Stomach (tissue), 9 donors: ENCODE measurements around the gene NXPH3. TPM values are rescaled to one million over a fixed set of nuclear protein-coding genes. Genes with fewer than 3 reads are reported as not detected.
A peak's percentile ranks its signal among the peaks of the same experiment; 100 is the strongest.

ENCODE experiments used
- DNase-seq, 2 donors: peaks; one replicate each; pipeline versions ENCODE4 v3.0.0 to v3.0.0-alpha.2; 2013 to 2019
- H3K27ac ChIP-seq, 5 donors: fragments of 200-600 bp in 4 of 5; sonication (generic) in 4 of 5; one replicate each; pipeline ENCODE4 v1.5.1; 2013 to 2019; ENCODE audit warnings: mild to moderate bottlenecking in 1 of 5, moderate library complexity in 1 of 5
- H3K27me3 ChIP-seq, 3 donors: fragments of 200-600 bp; sonication (generic); one replicate each; pipeline ENCODE4 v1.5.1; 2017 to 2019; ENCODE audit warnings: mixed run types in 1 of 3
- H3K36me3 ChIP-seq, 4 donors: fragments of 200-600 bp; sonication (generic); 1 replicate in 3 of 4; 2 replicates in 1 of 4; pipeline ENCODE4 v1.5.1; 2016 to 2019
- H3K4me1 ChIP-seq, 4 donors: fragments of 200-600 bp; sonication (generic); one replicate each; pipeline ENCODE4 v1.5.1; 2016 to 2019
- H3K4me3 ChIP-seq, 4 donors: fragments of 200-600 bp; sonication (generic) in 3 of 4; one replicate each; pipeline ENCODE4 v1.5.1; 2016 to 2019; ENCODE audit warnings: mild to moderate bottlenecking in 1 of 4
- H3K9me3 ChIP-seq, 4 donors: fragments of 200-600 bp; sonication (generic); one replicate each; pipeline ENCODE4 v1.5.1; 2016 to 2019
- CTCF ChIP-seq, 7 experiments: fragments of 450-650 bp in 4 of 7; fragments of 200-600 bp in 3 of 7; sonication (generic) in 3 of 7; IDR thresholded peaks; one replicate each; pipeline ENCODE4 v1.5.1; 2016 to 2019; ENCODE audit warnings: antibody characterized with exemption in 7 of 7, control low read depth in 2 of 7, mild to moderate bottlenecking in 1 of 7
- EP300 ChIP-seq: sonication (generic); formaldehyde crosslinking; IDR thresholded peaks from one replicate; pipeline ENCODE4 v1.6.1; 2017; ENCODE audit warnings: antibody characterized with exemption
- POLR2A ChIP-seq, 4 donors: fragments of 450-650 bp; IDR thresholded peaks; one replicate each; pipeline ENCODE4 v1.6.1; 2016; ENCODE audit warnings: antibody characterized with exemption in 4 of 4, control low read depth in 2 of 4, mild to moderate bottlenecking in 1 of 4, moderate library complexity in 1 of 4
- POLR2AphosphoS5 ChIP-seq, 3 donors: sonication (generic); formaldehyde crosslinking; IDR thresholded peaks; one replicate each; pipeline ENCODE4 v1.6.1; 2016; ENCODE audit warnings: antibody characterized with exemption in 3 of 3
- WGBS, 5 donors: extraction: QIAGEN DNeasy Blood & Tissue Kit in 3 of 5; methylation state at CpG; one replicate each; pipeline versions ENCODE4 v1.1.5 to v1.1.7; 2013 to 2018; 5-methylcytosine and 5-hydroxymethylcytosine counted together
- intact Hi-C: fragments of 100-400 bp; cut with DNase I; formaldehyde crosslinking; loops from one replicate; pipeline ENCODE4 v1.15.1; 2023; ENCODE audit warnings: low total_unique reads
- polyA plus RNA-seq, 3 donors: library from polyadenylated mRNA; stranded (reverse); fragments of 200-250 nt; gene quantifications; one replicate each; pipeline ENCODE4 v1.2.3, GENCODE V29; 2013
- total RNA-seq, 5 donors: library from RNA; depleted of rRNA; stranded (reverse); fragments of >200 nt; gene quantifications; one replicate each; pipeline versions ENCODE4 v1.1.0 to v1.2.3, GENCODE V29; 2014 to 2016
- donor health status: healthy with polysubstance abuse.
- donor health status: Bipolar disorder and iron deficiency.
- donor health status: healthy.

NXPH3 gene
- total and polyA plus RNA-seq, 8 donors: 0.50 to 10.7 (median 1.1) TPM; not detected in 2

GRCh38 chr17:49530118-49530517 is 45.6 kb upstream of the NXPH3 start:
- DNase-seq: no peak
- Histone ChIP-seq H3K4me3 (no peak overlapping the region), H3K27ac (no peak overlapping the region), H3K9me3 (no peaks in the 10 kb centered on the region), H3K4me1 (no peaks in the 10 kb centered on the region), H3K36me3 (no peaks in the 10 kb centered on the region), H3K27me3 (peaks cover 0 to 60% (median 0%) of the 10 kb centered on the region in 3 donors)
- WGBS, 5 donors: 81 to 98% (median 97%) methylated on average over 1 of the region's 1 CpG
- TF ChIP-seq POLR2A (IDR thresholded peaks at IDR 0.05) (no peak), CTCF (IDR thresholded peaks at IDR 0.05) (no peak), POLR2AphosphoS5 (IDR thresholded peaks at IDR 0.05) (no peak), EP300 (no peak)
- intact Hi-C loops: no loop called here

GRCh38 chr17:49543860-49544259 is 31.8 kb upstream of the NXPH3 start:
- Histone ChIP-seq H3K27ac (no peak overlapping the region), H3K4me3 (no peak overlapping the region), H3K27me3 (peaks cover 0 to 34% (median 0%) of the 10 kb centered on the region in 3 donors), H3K9me3 (peaks cover 0 to 8% (median 3%) of the 10 kb centered on the region in 4 donors), H3K36me3 (no peaks in the 10 kb centered on the region), H3K4me1 (peaks cover 0 to 5% (median 0%) of the 10 kb centered on the region in 4 donors)
- TF ChIP-seq EP300: no peak
- peak in 1 of 2 donors; percentile 21 for DNase-seq
- 59 to 82% (median 80%) methylated on average over 3 of the region's 3 CpGs for WGBS, 5 donors
- intact Hi-C loops: no loop called here

- peaks cover 0 to 5% (median 0%) of the 10 kb centered on the region in 4 donors for H3K4me1 ChIP-seq
- H3K9me3 ChIP-seq: peaks cover 0 to 8% (median 3%) of the 10 kb centered on the region in 4 donors
- intact Hi-C loops: no loop called here
- no peak overlapping the region for H3K27ac ChIP-seq
- H3K27me3 ChIP-seq: peaks cover 0 to 34% (median 0%) of the 10 kb centered on the region in 3 donors
- 68 to 82% (median 75%) methylated on average over 6 to 8 of the region's 8 CpGs for WGBS, 5 donors
- TF ChIP-seq POLR2A (IDR thresholded peaks at IDR 0.05) (no peak), EP300 (no peak), POLR2AphosphoS5 (IDR thresholded peaks at IDR 0.05) (no peak), CTCF (IDR thresholded peaks at IDR 0.05) (no peak)
- no peak overlapping the region for H3K4me3 ChIP-seq
- no peaks in the 10 kb centered on the region for H3K36me3 ChIP-seq
- no peak for DNase-seq
Observed at GRCh38 chr17:49545007-49545660, 30.5 kb upstream of the NXPH3 start.

- intact Hi-C loops: no loop called here
- H3K27ac ChIP-seq: no peak overlapping the region
- peaks cover 0 to 5% (median 0%) of the 10 kb centered on the region in 4 donors for H3K4me1 ChIP-seq
- H3K36me3 ChIP-seq: no peaks in the 10 kb centered on the region
- WGBS, 5 donors: 76 to 82% (median 79%) methylated on average over 15 of the region's 15 CpGs
- TF ChIP-seq POLR2AphosphoS5 (IDR thresholded peaks at IDR 0.05) (no peak), EP300 (no peak), POLR2A (IDR thresholded peaks at IDR 0.05) (no peak), CTCF (IDR thresholded peaks at IDR 0.05) (no peak)
- H3K4me3 ChIP-seq: no peak overlapping the region
- DNase-seq: no peak
- peaks cover 0 to 3% (median 1%) of the 10 kb centered on the region in 4 donors for H3K9me3 ChIP-seq
- peaks cover 0 to 34% (median 0%) of the 10 kb centered on the region in 3 donors for H3K27me3 ChIP-seq
Observed at GRCh38 chr17:49545806-49546545, 29.7 kb upstream of the NXPH3 start.
